HCT116 (cell line): ENCODE measurements around the gene GRIN2A. TPM values are rescaled to one million over a fixed set of nuclear protein-coding genes. Genes with fewer than 3 reads are reported as not detected.

ENCODE experiments used
- ATAC-seq: fragments of 200-7000 bp; cut with Tn5 transposase; 2 replicates; pipeline ENCODE4 v1.9.1; 2020; ENCODE audit warnings: mild to moderate bottlenecking, moderate library complexity
- BruUV-seq: library from RNA; stranded (reverse); fragments of 400-500 nt; replicated peaks from 2 replicates; lab custom pipeline; 2021; lab: Mats Ljungman, UMichigan
- CTCF ChIA-PET: fragments of 300-600 bp; sonication (Branson Sonifier 250); formaldehyde crosslinking; loops from one replicate; lab custom pipeline; 2021; ENCODE audit warnings: antibody characterized with exemption; lab: Charles Lee
- POLR2A ChIA-PET: fragments of 300-600, 350-600 bp; sonication (Branson Sonifier 250); formaldehyde crosslinking; loops from one replicate; lab custom pipeline; 2021; ENCODE audit warnings: antibody characterized with exemption; lab: Charles Lee
- RAD21 ChIA-PET, 2 experiments: fragments of 300-600 bp; sonication (Branson Sonifier 250); formaldehyde crosslinking; loops; one replicate each; lab custom pipeline; 2023; ENCODE audit warnings: low total read pairs in 2 of 2; ENCODE audit not compliant: uncharacterized antibody in 2 of 2, unreplicated experiment in 2 of 2, low non-redundant PET in 1 of 2; lab: Charles Lee
- DNase-seq: peaks from one replicate; pipeline ENCODE4 v3.0.0-alpha.2; 2010; ENCODE audit warnings: low read depth, low spot score
- H2AFZ ChIP-seq: fragments of 200-600 bp; shearing (Covaris generic), sonication (generic); 2 replicates; pipeline ENCODE4 v1.6.1; 2017; ENCODE audit warnings: low read depth, mixed run types, mixed read lengths, antibody characterized with exemption, low read length; ENCODE audit not compliant: poor library complexity, severe bottlenecking
- H3K27ac ChIP-seq: 2 replicates; pipeline ENCODE4 v1.5.1; 2012; ENCODE audit warnings: low read depth, low read length
- H3K27me3 ChIP-seq: fragments of 200-600 bp; sonication (generic); 2 replicates; pipeline ENCODE4 v1.6.1; 2016; ENCODE audit warnings: mixed run types, low read length, mixed read lengths; ENCODE audit not compliant: insufficient read depth
- H3K36me3 ChIP-seq, 2 experiments: fragments of 200-500 bp in 1 of 2; fragments of 200-600 bp in 1 of 2; sonication (Bioruptor generic) in 1 of 2; sonication (generic) in 1 of 2; 2 replicates each; pipeline versions ENCODE4 v1.5.1 to v1.6.1; 2014 to 2016; ENCODE audit warnings: low read length in 2 of 2, inconsistent platforms in 1 of 2, mixed read lengths in 1 of 2, mixed run types in 1 of 2; ENCODE audit not compliant: insufficient read depth in 2 of 2, control insufficient read depth in 1 of 2
- H3K4me1 ChIP-seq, 2 experiments: fragments of 200-600 bp in 1 of 2; sonication (generic) in 1 of 2; 2 replicates each; pipeline versions ENCODE4 v1.5.1 to v1.6.1; 2012 to 2017; ENCODE audit warnings: low read length in 2 of 2, inconsistent platforms in 1 of 2, mild to moderate bottlenecking in 1 of 2, mixed read lengths in 1 of 2, mixed run types in 1 of 2, moderate library complexity in 1 of 2; ENCODE audit not compliant: insufficient read depth in 2 of 2, control insufficient read depth in 1 of 2
- H3K4me2 ChIP-seq: fragments of 200-600 bp; sonication (generic); 2 replicates; pipeline ENCODE4 v1.6.1; 2017; ENCODE audit warnings: mixed run types, low read length, mixed read lengths
- H3K4me3 ChIP-seq, 2 experiments: fragments of 200-600 bp in 1 of 2; sonication (generic) in 1 of 2; replicated peaks in 1 of 2; 2 replicates each; pipeline ENCODE4 v1.5.1; 2011 to 2016; ENCODE audit warnings: low read length in 2 of 2, control low read depth in 1 of 2, low read depth in 1 of 2, mild to moderate bottlenecking in 1 of 2, mixed read lengths in 1 of 2, mixed run types in 1 of 2
- H3K79me2 ChIP-seq: fragments of 200-600 bp; sonication (generic); 2 replicates; pipeline ENCODE4 v1.6.1; 2017; ENCODE audit warnings: mild to moderate bottlenecking, mixed run types, low read length, moderate library complexity, mixed read lengths; ENCODE audit not compliant: insufficient read depth
- H3K9ac ChIP-seq: fragments of 200-600 bp; sonication (generic); 2 replicates; pipeline ENCODE4 v1.6.1; 2016; ENCODE audit warnings: low read length, mixed read lengths
- H3K9me2 ChIP-seq: fragments of 200-600 bp; sonication (generic), shearing (Covaris generic); 2 replicates; pipeline ENCODE4 v1.6.1; 2017; ENCODE audit warnings: mixed run types, mild to moderate bottlenecking, moderate library complexity; ENCODE audit not compliant: insufficient read depth
- H3K9me3 ChIP-seq, 2 experiments: fragments of 200-500 bp in 1 of 2; fragments of 200-600 bp in 1 of 2; sonication (Bioruptor generic) in 1 of 2; sonication (generic) in 1 of 2; 2 replicates each; pipeline ENCODE4 v1.6.1; 2014 to 2017; ENCODE audit warnings: low read length in 2 of 2, mixed read lengths in 2 of 2, inconsistent platforms in 1 of 2, low read depth in 1 of 2, mild to moderate bottlenecking in 1 of 2, mixed run types in 1 of 2, moderate library complexity in 1 of 2; ENCODE audit not compliant: control insufficient read depth in 1 of 2, insufficient read depth in 1 of 2
- H4K20me1 ChIP-seq: fragments of 200-600 bp; sonication (generic), shearing (Covaris generic); 2 replicates; pipeline ENCODE4 v1.6.1; 2017; ENCODE audit warnings: mixed run types, mild to moderate bottlenecking, moderate library complexity; ENCODE audit not compliant: insufficient read depth
- ATF3 ChIP-seq: IDR thresholded peaks from 2 replicates; pipeline ENCODE4 v1.6.1; 2012
- CEBPB ChIP-seq: IDR thresholded peaks from 2 replicates; pipeline ENCODE4 v1.6.1; 2012; ENCODE audit warnings: low read depth
- EGR1 ChIP-seq: IDR thresholded peaks from 2 replicates; pipeline ENCODE4 v1.6.1; 2012; ENCODE audit warnings: low read depth
- EZH2phosphoT487 ChIP-seq: fragments of 200-600 bp; IDR thresholded peaks from 2 replicates; pipeline ENCODE4 v1.6.1; 2018; ENCODE audit warnings: antibody characterized with exemption, borderline replicate concordance
- JUND ChIP-seq: IDR thresholded peaks from 2 replicates; pipeline ENCODE4 v1.6.1; 2012
- MAX ChIP-seq: IDR thresholded peaks from 2 replicates; pipeline ENCODE4 v1.6.1; 2012
- POLR2A ChIP-seq: IDR thresholded peaks from 2 replicates; pipeline ENCODE4 v1.7.0; 2011; ENCODE audit warnings: borderline replicate concordance; ENCODE audit not compliant: insufficient read depth, insufficient read length; ENCODE audit errors: extremely low read depth
- POLR2AphosphoS5 ChIP-seq: IDR thresholded peaks from 2 replicates; pipeline ENCODE4 v1.6.1; 2011; ENCODE audit warnings: mild to moderate bottlenecking, low read depth, low read length, moderate library complexity
- SIN3A ChIP-seq: IDR thresholded peaks from 2 replicates; pipeline ENCODE4 v1.6.1; 2012; ENCODE audit warnings: low read depth
- SP1 ChIP-seq: IDR thresholded peaks from 2 replicates; pipeline ENCODE4 v1.6.1; 2012; ENCODE audit warnings: low read depth
- YY1 ChIP-seq: IDR thresholded peaks from 2 replicates; pipeline ENCODE4 v1.6.1; 2011; ENCODE audit warnings: low read length, low read depth, moderate library complexity, mild to moderate bottlenecking; ENCODE audit not compliant: insufficient replicate concordance; ENCODE audit errors: extremely low read depth
- intact Hi-C: fragments of 100-400 bp; cut with micrococcal nuclease; formaldehyde crosslinking; loops from 2 replicates; pipeline ENCODE4 v1.10.0; 2022
- total RNA-seq: library from RNA; stranded (reverse); gene quantifications from one replicate; pipeline ENCODE4 v1.2.1, GENCODE V29; 2021; ENCODE audit not compliant: unreplicated experiment

Gene GRIN2A
- total RNA-seq, 1 experiment from 2014 or later, result 0.02 TPM

GRCh38 chr16:10083301-10083700, 98.9 kb downstream of the GRIN2A start:
- Histone ChIP-seq H3K36me3 (no peaks in the 10 kb centered on the region), H4K20me1 (no peaks in the 10 kb centered on the region), H3K27me3 (peaks cover 12% of the 10 kb centered on the region; the same call in 1 of the 2 replicates), H2AFZ (no peak overlapping the region), H3K9me3 (no peaks in the 10 kb centered on the region), H3K27ac (no peak overlapping the region), H3K9ac (no peak overlapping the region), H3K9me2 (no peaks in the 10 kb centered on the region), H3K4me3 (no peak overlapping the region), H3K79me2 (no peaks in the 10 kb centered on the region), H3K4me2 (no peak overlapping the region), H3K4me1 (peaks cover 0 to 11% of the 10 kb centered on the region in 2 experiments; a peak in 1 of 4 replicates)
- ChIA-PET POLR2A (no interaction called here), RAD21 (no interaction called here), CTCF (no interaction called here)
- DNase-seq, result no peak
- no peak for ATAC-seq
- intact Hi-C loops, result no loop called here
- no TSS peak for BruUV-seq
- TF ChIP-seq JUND, result no peak

GRCh38 chr16:10081201-10081940, 100.9 kb downstream of the GRIN2A start:
- intact Hi-C loops, result no loop called here
- no peak overlapping the region for H3K9ac ChIP-seq
- H3K4me2 ChIP-seq, result no peak overlapping the region
- no peaks in the 10 kb centered on the region for H3K36me3 ChIP-seq
- ATAC-seq, result no peak
- H4K20me1 ChIP-seq, result no peaks in the 10 kb centered on the region
- H3K4me3 ChIP-seq, result no peak overlapping the region
- CTCF ChIA-PET, result no interaction called here
- no peak overlapping the region for H2AFZ ChIP-seq
- RAD21 ChIA-PET, result no interaction called here
- H3K27me3 ChIP-seq, result peaks cover 26% of the 10 kb centered on the region; the same call in 1 of the 2 replicates
- DNase-seq, result no peak
- H3K79me2 ChIP-seq, result no peaks in the 10 kb centered on the region
- no peak overlapping the region for H3K27ac ChIP-seq
- H3K9me3 ChIP-seq, result no peaks in the 10 kb centered on the region
- no TSS peak for BruUV-seq
- peaks cover 0 to 11% of the 10 kb centered on the region in 2 experiments; a peak in 1 of 4 replicates for H3K4me1 ChIP-seq
- POLR2A ChIA-PET, result no interaction called here
- no peak for TF ChIP-seq EZH2phosphoT487
- TF ChIP-seq CEBPB, result no peak
- no peak for TF ChIP-seq SIN3A
- no peak for TF ChIP-seq POLR2AphosphoS5
- TF ChIP-seq YY1, result no peak
- TF ChIP-seq JUND, result no peak
- no peak for TF ChIP-seq SP1
- TF ChIP-seq POLR2A, result no peak
- TF ChIP-seq MAX, result no peak
- TF ChIP-seq ATF3, result no peak
- no peak for TF ChIP-seq EGR1
- H3K9me2 ChIP-seq, result no peaks in the 10 kb centered on the region
